ENCODE results near the gene PGAP3.

PGAP3 gene

DNA sequence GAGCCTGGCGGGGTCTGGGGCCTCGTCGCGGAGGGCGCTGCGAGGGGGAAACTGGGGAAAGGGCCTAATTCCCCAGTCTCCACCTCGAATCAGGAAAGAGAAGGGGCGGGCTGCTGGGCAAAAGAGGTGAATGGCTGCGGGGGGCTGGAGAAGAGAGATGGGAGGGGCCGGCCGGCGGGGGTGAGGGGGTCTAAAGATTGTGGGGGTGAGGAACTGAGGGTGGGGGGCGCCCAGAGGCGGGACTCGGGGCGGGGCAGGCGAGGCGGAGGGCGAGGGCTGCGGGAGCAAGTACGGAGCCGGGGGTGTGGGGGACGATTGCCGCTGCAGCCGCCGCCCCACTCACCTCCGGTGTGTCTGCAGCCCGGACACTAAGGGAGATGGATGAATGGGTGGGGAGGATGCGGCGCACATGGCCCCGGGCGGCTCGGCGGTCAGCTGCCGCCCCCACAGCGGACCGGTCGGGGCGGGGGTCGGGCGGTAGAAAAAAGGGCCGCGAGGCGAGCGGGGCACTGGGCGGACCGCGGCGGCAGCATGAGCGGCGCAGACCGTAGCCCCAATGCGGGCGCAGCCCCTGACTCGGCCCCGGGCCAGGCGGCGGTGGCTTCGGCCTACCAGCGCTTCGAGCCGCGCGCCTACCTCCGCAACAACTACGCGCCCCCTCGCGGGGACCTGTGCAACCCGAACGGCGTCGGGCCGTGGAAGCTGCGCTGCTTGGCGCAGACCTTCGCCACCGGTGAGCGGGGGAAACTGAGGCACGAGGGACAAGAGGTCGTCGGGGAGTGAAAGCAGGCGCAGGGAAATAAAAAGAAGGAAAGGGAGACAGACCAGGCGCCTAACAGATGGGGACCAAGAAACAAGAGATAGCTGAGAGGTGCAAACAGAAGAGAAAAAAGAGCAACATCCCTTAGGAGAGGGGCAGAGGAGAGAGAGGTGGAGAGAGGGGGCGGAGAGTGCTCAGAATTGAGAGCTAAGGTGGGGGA is 19.6 kb downstream of the PGAP3 start, which contains the start of gene PNMT (continued):
- TF ChIP-seq ZNF664 (tag by site-specific recombination; IDR thresholded peaks at IDR 0.05) (no peak), ZNF529 (tag by site-specific recombination; IDR thresholded peaks at IDR 0.05; ENCODE audit: insufficient replicate concordance) (no peak), ZNF184 (tag by site-specific recombination; IDR thresholded peaks at IDR 0.05) (peak; percentile 65; the same call in 1 of the 2 replicates), GLIS2 (tag by site-specific recombination; IDR thresholded peaks at IDR 0.05) (peak; percentile 70; the same call in 1 of the 2 replicates), ZSCAN23 (tag by site-specific recombination; IDR thresholded peaks at IDR 0.05) (no peak), BCL11B (tag by site-specific recombination; IDR thresholded peaks at IDR 0.05; ENCODE audit: low read depth) (peak; percentile 65; the same call in 1 of the 2 replicates), ZNF660 (tag by site-specific recombination; IDR thresholded peaks at IDR 0.05) (peak; percentile 95), KLF10 (tag by site-specific recombination; IDR thresholded peaks at IDR 0.05) (0 out of 2 replicates have a peak, but pooled peaks have one; percentile 48), ZFP3 (tag by site-specific recombination; IDR thresholded peaks at IDR 0.05; ENCODE audit: low read depth) (no peak), SP2 (tag by site-specific recombination; IDR thresholded peaks at IDR 0.05) (peak; percentile 34; the same call in 1 of the 2 replicates), ZBTB6 (tag by site-specific recombination; IDR thresholded peaks at IDR 0.05) (0 out of 2 replicates have a peak, but pooled peaks have one; percentile 12), ZNF23 (tag by site-specific recombination; IDR thresholded peaks at IDR 0.05; ENCODE audit: borderline replicate concordance) (no peak), ZNF112 (tag by site-specific recombination; IDR thresholded peaks at IDR 0.05) (no peak), GLI4 (tag by site-specific recombination; IDR thresholded peaks at IDR 0.05) (no peak), GLI2 (tag by site-specific recombination; IDR thresholded peaks at IDR 0.05; ENCODE audit: borderline replicate concordance, low read depth) (no peak)
- TF ChIP-seq, protein P1, sequence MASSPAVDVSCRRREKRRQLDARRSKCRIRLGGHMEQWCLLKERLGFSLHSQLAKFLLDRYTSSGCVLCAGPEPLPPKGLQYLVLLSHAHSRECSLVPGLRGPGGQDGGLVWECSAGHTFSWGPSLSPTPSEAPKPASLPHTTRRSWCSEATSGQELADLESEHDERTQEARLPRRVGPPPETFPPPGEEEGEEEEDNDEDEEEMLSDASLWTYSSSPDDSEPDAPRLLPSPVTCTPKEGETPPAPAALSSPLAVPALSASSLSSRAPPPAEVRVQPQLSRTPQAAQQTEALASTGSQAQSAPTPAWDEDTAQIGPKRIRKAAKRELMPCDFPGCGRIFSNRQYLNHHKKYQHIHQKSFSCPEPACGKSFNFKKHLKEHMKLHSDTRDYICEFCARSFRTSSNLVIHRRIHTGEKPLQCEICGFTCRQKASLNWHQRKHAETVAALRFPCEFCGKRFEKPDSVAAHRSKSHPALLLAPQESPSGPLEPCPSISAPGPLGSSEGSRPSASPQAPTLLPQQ (tag by site-specific recombination; IDR thresholded peaks at IDR 0.05): peak; percentile 60
- TF ChIP-seq, protein P2, sequence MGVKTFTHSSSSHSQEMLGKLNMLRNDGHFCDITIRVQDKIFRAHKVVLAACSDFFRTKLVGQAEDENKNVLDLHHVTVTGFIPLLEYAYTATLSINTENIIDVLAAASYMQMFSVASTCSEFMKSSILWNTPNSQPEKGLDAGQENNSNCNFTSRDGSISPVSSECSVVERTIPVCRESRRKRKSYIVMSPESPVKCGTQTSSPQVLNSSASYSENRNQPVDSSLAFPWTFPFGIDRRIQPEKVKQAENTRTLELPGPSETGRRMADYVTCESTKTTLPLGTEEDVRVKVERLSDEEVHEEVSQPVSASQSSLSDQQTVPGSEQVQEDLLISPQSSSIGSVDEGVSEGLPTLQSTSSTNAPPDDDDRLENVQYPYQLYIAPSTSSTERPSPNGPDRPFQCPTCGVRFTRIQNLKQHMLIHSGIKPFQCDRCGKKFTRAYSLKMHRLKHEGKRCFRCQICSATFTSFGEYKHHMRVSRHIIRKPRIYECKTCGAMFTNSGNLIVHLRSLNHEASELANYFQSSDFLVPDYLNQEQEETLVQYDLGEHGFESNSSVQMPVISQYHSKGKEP (tag by site-specific recombination; IDR thresholded peaks at IDR 0.05): 0 out of 2 replicates have a peak, but pooled peaks have one; percentile 40
- TF ChIP-seq, protein P3, sequence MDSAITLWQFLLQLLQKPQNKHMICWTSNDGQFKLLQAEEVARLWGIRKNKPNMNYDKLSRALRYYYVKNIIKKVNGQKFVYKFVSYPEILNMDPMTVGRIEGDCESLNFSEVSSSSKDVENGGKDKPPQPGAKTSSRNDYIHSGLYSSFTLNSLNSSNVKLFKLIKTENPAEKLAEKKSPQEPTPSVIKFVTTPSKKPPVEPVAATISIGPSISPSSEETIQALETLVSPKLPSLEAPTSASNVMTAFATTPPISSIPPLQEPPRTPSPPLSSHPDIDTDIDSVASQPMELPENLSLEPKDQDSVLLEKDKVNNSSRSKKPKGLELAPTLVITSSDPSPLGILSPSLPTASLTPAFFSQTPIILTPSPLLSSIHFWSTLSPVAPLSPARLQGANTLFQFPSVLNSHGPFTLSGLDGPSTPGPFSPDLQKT (IDR thresholded peaks at IDR 0.05; ENCODE audit: borderline replicate concordance, low read depth, low read length): no peak

- H3K27ac ChIP-seq (ENCODE audit: extremely low read depth, low read depth, low read length): no peak overlapping the region
- H3K36me3 ChIP-seq (ENCODE audit: control insufficient read depth in 2 of 2, insufficient read depth in 1 of 2, low read length in 2 of 2): peaks cover 0 to 7% of the 10 kb centered on the region in 2 experiments; a peak in 1 of 3 replicates
- CTCF ChIA-PET: interaction anchor here (1.2 to 11.6 kb wide), 7 partner anchors 7 to 63 kb away, joined by 3 to 168 read pairs (median 7); partner anchors contain the start of genes MIEN1 and PPP1R1B
- H3K4me3 ChIP-seq (ENCODE audit: low read depth, low read length): no peak overlapping the region
- no peaks in the 10 kb centered on the region for H3K9me3 ChIP-seq (ENCODE audit: control insufficient read depth, insufficient read depth, low read depth, low read length)
- TF ChIP-seq ZNF341 (tag by site-specific recombination; IDR thresholded peaks at IDR 0.05; ENCODE audit: low read depth) (peak; percentile 85), KLF1 (tag by site-specific recombination; IDR thresholded peaks at IDR 0.05) (peak; percentile 8; the same call in 1 of the 2 replicates), GLIS1 (tag by site-specific recombination; IDR thresholded peaks at IDR 0.05) (no peak), TSHZ1 (tag by site-specific recombination; IDR thresholded peaks at IDR 0.05; ENCODE audit: borderline replicate concordance) (no peak)
- POLR2A ChIA-PET: interaction anchor here (0.6 to 1.4 kb wide), 5 partner anchors 9 to 62 kb away, joined by 3 to 5 read pairs (median 4); partner anchors contain the start of gene ERBB2
- H3K4me1 ChIP-seq (ENCODE audit: control insufficient read depth, insufficient read depth, low read length): peaks cover 9% of the 10 kb centered on the region
These were observed 20.5 kb downstream of the PGAP3 start for GRCh38 chr17:39667262-39667944.

All from HEK293 (cell line).